ENCODE measurements around the gene RNF103.

Gene RNF103

GRCh38 chr2:86613515-86613914 lies 10.2 kb downstream of the RNF103 start:
- no peak for TF ChIP-seq CTCF (IDR thresholded peaks at IDR 0.05; ENCODE audit: unreplicated experiment in 3 of 3)
- no peaks in the 10 kb centered on the region for H3K27me3 Mint-ChIP-seq (ENCODE audit: low read depth)
- no peak overlapping the region for H3K27ac Mint-ChIP-seq
- no peak overlapping the region for H3K4me3 Mint-ChIP-seq
- peaks cover 69% of the 10 kb centered on the region for H3K36me3 Mint-ChIP-seq (ENCODE audit: low read depth)
- H3K9me3 Mint-ChIP-seq = no peaks in the 10 kb centered on the region
- H3K4me1 Mint-ChIP-seq = peaks cover 4% of the 10 kb centered on the region

- Mint-ChIP-seq H3K36me3 (ENCODE audit: low read depth) (peaks cover 59% of the 10 kb centered on the region), H3K4me3 (no peak overlapping the region), H3K4me1 (no peaks in the 10 kb centered on the region), H3K27me3 (ENCODE audit: low read depth) (no peaks in the 10 kb centered on the region), H3K27ac (no peak overlapping the region), H3K9me3 (no peaks in the 10 kb centered on the region)
- no peak for TF ChIP-seq CTCF (IDR thresholded peaks at IDR 0.05; ENCODE audit: unreplicated experiment in 3 of 3)
Observed at GRCh38 chr2:86610871-86611270, 12.8 kb downstream of the RNF103 start.

GRCh38 chr2:86608832-86609410 lies 14.7 kb downstream of the RNF103 start:
- H3K27ac Mint-ChIP-seq = no peak overlapping the region
- no peak overlapping the region for H3K4me3 Mint-ChIP-seq
- no peaks in the 10 kb centered on the region for H3K9me3 Mint-ChIP-seq
- peaks cover 68% of the 10 kb centered on the region for H3K36me3 Mint-ChIP-seq (ENCODE audit: low read depth)
- H3K4me1 Mint-ChIP-seq = no peaks in the 10 kb centered on the region
- H3K27me3 Mint-ChIP-seq (ENCODE audit: low read depth) = no peaks in the 10 kb centered on the region
- TF ChIP-seq CTCF (IDR thresholded peaks at IDR 0.05; ENCODE audit: unreplicated experiment in 3 of 3) = no peak

GRCh38 chr2:86603905-86604304 lies 19.8 kb downstream of the RNF103 start:
- peaks cover 53% of the 10 kb centered on the region for H3K36me3 Mint-ChIP-seq (ENCODE audit: low read depth)
- no peaks in the 10 kb centered on the region for H3K9me3 Mint-ChIP-seq
- no peaks in the 10 kb centered on the region for H3K4me1 Mint-ChIP-seq
- no peaks in the 10 kb centered on the region for H3K27me3 Mint-ChIP-seq (ENCODE audit: low read depth)
- no peak overlapping the region for H3K4me3 Mint-ChIP-seq
- H3K27ac Mint-ChIP-seq = no peak overlapping the region
- TF ChIP-seq CTCF (IDR thresholded peaks at IDR 0.05; ENCODE audit: unreplicated experiment in 3 of 3) = no peak

GRCh38 chr2:86598966-86599365 lies 24.7 kb downstream of the RNF103 start:
- Mint-ChIP-seq H3K4me1 (peaks cover 22% of the 10 kb centered on the region), H3K4me3 (no peak overlapping the region), H3K36me3 (ENCODE audit: low read depth) (peaks cover 21% of the 10 kb centered on the region), H3K27ac (no peak overlapping the region), H3K27me3 (ENCODE audit: low read depth) (no peaks in the 10 kb centered on the region), H3K9me3 (no peaks in the 10 kb centered on the region)
- TF ChIP-seq CTCF (IDR thresholded peaks at IDR 0.05; ENCODE audit: unreplicated experiment in 3 of 3) = no peak

- H3K36me3 Mint-ChIP-seq (ENCODE audit: low read depth) = no peaks in the 10 kb centered on the region
- TF ChIP-seq CTCF (IDR thresholded peaks at IDR 0.05; ENCODE audit: unreplicated experiment in 3 of 3) = no peak
- H3K27me3 Mint-ChIP-seq (ENCODE audit: low read depth) = no peaks in the 10 kb centered on the region
- peaks cover 2% of the 10 kb centered on the region for H3K9me3 Mint-ChIP-seq
- peaks cover 30% of the 10 kb centered on the region for H3K4me1 Mint-ChIP-seq
- peak overlapping the region in 1 of 3 experiments; percentile 36 for H3K27ac Mint-ChIP-seq
- H3K4me3 Mint-ChIP-seq = no peak overlapping the region
Observed at GRCh38 chr2:86596118-86596517, 27.5 kb downstream of the RNF103 start.

Measured in nephron (organoid).